Activated T-cell treated with anti-CD3 and anti-CD28 coated beads, Interleukin-2, amount 50 U/mL, for 1 hour (primary cell): ENCODE measurements around the gene CFAP20DC.
"Not testable (repeated sequence)": the region's sequence is repeated elsewhere in the genome, so short reads cannot be mapped to it uniquely, and the experiment has no call there.

Experiments
- DNase-seq: peaks from one replicate; pipeline ENCODE4 v3.0.0-alpha.2; 2020

Gene CFAP20DC

DNA sequence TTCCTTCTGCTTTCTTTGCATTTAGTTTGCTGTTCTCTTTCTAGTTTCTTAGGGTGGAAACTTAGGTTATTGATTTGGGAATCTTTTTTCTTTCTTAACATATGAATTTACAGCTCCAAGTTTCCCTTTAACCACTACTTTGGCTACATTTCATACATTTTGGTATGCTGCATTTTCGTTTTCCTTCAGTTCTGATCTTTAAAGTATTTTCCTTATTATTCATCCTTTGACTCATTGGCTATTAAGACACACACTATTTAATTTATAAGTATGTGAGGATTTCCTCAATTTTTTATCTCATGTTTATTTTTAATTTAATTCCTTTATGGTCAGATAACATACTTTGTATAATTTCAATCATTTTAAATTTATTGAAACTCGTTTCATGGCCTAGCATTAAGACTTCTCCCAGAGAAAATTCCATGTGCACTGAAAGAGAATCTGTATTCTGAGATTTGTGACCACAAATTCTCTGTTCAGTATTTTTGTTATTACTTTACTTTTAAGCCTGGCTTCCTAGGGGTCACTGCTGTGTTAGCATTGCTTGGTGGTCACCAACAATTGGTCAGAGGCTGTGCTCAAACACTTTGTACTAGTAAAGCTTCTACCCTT lies 87.7 kb downstream of the CFAP20DC start:
- DNase-seq = no peak

DNA sequence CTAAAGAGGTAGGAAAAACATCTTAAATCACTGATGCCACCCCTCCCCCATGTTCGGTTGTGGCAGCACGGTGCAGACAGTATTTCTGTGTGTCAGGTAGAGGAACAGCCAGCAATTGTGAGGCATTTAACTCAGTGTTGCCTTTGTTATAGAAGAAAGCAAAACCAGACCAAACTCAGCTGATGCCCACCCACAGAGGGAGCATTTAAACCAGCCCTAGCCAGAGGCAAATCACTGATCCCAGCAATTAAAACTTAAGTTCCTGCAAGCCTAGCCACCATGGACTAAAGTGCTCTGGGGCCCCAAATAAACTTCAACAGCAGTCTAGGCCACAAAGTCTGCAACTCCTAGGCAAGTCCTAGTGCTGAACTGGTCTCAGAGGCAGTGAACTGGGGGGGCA lies 94.5 kb downstream of the CFAP20DC start:
- DNase-seq = no peak

DNA sequence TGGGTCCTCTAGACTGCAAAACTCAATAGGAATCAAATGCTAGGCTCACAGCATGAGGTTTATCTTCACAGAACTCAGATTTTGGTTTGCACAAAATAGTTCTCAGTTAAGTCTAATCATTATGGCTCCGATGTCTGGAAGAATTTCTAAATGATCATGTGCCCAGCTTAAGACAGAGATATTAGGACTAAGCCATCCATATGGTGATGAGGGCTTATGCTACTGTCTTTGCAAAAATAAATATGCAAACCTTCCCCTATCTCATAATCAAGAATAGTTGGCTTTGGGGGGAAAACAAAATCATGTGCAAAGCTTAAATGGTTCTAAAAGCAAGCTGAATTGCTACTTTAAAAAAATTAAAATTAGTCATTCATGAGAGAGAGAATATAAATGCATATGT lies 96.5 kb downstream of the CFAP20DC start:
- DNase-seq = no peak

DNA sequence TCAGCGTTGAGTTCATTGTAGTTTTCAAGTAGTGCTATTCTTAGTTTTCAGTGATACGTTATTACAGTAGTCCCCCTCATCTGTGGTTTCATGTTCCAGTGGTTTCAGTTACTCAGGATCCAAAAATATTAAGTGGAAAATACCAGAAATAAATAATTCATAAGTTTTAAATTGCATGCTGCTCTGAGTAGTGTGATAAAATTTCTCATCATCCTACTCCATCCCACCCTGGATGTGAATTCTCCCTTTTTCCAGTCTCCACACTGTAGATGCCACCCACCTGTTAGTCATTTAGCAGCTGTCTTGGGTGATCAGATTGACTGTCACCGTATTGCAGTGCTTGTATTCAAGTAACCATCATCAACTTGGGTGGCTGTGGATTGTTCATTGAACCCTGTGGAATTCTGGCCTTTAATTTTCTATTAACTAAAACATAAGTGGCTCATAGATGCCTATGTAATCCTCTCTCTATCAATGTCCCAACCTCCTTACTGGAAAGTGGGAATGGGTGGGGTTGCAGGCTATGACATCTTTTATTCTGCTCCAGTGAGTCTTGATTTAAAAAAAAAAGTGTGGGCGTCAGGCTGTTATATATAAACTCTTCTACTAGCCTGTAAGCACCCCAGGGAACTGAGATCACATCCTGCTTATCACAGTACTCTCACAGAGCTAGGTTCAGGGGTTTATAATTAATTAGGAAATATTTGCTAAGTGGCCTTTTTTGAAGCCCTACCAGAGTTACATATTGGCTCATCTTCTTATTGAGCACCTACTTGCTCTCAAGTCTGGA lies 97.5 kb downstream of the CFAP20DC start:
- no peak for DNase-seq

DNA sequence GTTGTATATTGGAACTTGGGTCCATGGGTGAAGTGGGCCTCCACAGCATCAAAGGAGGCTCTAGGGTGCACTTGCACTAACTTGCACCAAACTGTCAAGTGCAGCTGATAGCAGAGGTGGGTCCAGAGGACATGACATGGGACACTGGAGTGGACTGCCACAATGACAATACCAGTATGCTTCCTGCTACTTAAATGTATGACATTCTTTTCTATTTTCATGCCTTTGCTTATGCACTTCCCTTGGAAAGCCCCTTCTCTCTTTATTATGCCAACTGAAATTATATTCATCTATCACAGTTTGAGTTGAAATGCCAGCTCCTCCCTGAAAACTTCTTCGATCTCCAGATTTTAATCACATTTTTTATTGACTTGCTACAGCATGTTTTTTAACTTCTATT lies 101.8 kb downstream of the CFAP20DC start:
- DNase-seq = no peak

DNA sequence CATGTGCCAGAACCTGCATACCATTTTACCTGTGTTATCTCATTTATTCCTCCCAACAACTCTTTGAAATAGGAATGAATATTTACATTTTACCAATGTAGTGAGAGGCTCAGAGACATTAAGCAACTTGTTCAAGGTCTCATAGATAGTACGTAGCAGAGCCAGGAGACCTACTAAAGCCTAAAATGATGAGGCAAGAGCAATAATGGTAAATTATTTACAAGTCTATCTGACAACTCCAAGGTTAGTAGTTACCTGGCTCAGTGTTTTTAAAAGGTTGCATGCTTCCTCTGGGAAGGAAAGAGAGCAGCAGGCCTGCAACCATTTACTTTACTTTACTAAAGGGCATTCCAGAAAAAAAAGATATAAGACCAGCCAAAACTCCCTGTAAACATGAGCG lies 103.0 kb downstream of the CFAP20DC start:
- no peak for DNase-seq

DNA sequence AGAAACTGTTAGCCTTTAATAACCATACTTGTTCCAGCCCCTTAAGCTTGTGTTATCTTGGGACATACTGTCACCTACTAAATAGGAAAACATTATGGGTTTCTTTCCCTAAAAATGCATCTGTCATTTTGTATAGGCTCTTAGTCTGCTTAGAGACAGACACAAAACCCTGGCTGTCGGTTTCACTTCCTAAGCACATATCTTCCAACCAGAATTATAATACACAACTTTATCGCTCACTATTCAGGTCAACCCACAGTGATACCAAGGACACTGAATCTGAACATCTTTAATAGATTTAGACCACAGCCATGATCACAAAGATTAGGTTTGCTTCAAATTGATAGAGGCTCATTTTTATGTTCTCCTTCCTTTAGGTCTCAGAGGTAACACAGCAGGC lies 111.8 kb downstream of the CFAP20DC start:
- DNase-seq = no peak

DNA sequence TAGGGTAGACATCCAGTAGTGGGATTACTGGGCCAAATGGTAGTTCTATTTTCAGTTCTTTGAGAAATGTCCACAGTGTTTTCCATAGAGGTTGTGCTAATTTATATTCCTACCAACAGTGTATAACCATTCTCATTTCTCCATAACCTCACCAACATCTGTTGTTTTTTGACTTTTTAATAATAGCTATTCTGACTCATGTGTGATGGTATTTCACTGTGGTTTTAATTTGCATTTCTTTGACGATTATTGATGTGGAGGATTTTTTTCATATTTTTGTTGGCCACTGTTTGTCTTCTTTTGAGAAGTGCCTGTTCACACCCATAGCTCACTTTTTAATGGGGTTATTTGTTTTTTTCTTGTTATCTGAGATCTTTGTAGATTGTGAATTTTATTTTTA lies 125.2 kb downstream of the CFAP20DC start:
- DNase-seq = no peak

DNA sequence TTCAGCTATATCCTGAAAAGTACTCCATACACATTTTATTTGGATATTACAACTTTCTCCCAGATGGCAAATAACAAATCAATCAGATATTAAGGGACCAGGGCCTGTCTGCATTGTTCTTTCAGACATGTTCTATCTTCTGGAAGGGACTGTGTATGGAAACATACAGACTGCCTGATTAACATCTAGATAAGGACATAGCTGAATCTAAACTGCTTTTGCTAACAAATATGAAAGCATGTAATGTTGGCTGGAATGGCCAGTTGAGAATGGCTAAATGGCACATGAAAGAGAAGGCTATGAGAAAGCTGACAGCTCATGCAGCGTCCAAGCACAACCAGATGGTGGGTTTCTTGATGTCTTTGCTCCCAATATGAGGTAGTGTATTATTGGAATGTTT lies 149.4 kb downstream of the CFAP20DC start:
- no peak for DNase-seq

DNA sequence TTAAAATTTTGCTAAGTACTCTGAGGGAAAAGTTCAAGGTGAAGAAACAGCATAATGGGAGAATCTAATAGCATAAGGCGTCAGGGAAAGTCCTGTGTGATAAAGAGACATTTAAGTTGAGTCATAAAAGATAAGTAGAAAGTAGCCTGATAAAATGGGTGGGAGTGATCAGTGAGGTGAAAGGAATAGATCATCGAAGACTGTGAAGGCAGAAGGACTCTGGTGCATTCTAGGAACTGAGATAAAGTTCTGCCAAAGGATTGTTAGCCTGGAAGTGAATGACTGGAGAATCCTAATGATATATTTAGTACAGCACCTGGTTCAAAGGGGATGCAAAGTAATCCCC lies 149.9 kb downstream of the CFAP20DC start:
- no peak for DNase-seq

DNA sequence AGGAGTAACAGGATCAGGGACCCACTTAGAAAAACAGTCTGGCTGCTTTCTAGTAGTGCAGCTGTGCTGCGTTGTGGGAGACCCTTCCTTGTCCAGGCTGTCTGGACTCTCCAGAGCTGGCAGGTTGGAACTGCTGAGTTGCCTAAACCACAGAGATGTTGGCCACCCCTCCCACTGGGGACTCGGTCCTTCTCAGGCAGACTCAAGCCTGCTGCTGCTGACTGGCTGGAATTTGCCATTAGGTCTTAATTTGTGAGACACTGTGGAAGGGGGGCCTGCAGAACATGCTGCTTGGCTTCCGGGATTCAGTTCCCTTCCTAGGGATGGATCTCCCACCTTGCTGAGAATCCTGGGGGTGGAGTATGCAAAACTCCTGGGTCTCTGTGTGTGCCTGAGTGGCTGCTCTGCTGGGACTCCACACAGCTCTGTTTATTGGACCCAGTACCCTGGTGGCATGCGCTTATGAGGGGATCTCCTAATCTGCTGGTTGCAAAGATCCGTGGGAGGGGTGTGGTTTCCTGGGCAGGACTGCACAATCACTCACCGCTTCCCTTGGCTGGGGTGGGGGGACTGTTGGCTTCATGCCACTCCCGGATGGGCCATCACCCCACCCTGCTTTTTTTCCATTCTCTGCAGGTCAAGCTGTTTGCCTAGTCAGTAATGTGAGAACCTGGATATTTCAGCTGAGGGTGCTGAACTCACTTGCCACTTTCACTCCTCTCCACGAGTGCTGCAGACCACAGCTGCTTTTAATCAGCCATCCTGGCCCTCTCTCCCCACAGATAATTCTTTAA lies 150.5 kb downstream of the CFAP20DC start:
- DNase-seq = no peak

DNA sequence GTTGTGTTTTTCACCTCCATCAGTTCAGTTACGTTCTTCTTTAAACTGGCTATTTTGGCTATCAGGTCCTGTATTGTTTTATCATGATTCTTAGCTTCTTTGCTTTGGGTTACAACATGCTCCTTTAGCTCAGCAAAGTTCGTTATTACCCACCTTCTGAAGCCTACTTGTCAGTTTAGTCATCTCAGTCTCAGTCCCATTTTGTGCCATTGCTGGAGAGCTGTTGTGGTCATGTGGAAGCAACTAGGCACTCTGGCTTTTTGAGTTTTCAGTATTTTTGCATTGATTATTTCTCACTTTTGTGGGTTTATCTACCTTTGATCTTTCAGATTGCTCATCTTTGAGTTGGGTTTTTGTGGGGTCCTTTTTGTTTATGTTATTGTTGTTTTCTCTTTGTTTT lies 151.3 kb downstream of the CFAP20DC start:
- no peak for DNase-seq

DNA sequence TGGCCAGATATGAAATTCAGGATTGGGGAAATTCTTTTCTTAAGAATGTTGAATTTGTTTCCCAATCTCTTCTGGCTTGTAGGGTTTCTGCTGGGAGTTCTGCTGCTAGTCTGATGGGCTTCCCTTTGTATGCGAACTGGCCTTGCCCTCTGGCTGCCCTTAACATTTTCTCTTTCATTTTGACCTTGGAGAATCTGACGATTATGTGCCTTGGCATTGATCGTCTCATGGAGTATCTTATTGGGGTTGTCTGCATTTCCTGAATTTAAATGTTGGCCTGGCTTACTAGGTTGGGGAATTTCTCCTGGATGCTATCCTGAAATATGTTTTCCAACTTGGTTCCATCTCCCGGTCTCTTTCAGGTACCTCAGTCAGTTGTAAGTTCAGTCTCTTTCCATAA lies 152.2 kb downstream of the CFAP20DC start:
- no peak for DNase-seq

DNA sequence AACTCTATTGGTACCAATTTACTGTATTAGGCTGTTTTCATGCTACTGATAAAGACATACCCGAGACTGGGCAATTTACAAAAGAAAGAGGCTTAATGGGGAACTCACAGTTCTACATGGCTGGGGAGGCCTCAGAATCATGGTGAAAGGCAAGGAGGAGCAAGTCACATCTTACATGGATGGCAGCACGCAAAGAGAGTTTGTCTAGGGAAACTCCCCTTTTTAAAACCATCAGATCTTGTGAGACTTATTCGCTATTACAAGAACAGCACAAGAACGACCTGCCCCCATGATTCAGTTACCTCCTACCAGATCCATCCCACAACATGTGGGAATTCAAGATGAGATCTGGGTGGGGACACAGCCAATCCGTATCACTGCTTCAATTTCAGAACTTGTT lies 154.1 kb downstream of the CFAP20DC start:
- not testable (repeated sequence) for DNase-seq

DNA sequence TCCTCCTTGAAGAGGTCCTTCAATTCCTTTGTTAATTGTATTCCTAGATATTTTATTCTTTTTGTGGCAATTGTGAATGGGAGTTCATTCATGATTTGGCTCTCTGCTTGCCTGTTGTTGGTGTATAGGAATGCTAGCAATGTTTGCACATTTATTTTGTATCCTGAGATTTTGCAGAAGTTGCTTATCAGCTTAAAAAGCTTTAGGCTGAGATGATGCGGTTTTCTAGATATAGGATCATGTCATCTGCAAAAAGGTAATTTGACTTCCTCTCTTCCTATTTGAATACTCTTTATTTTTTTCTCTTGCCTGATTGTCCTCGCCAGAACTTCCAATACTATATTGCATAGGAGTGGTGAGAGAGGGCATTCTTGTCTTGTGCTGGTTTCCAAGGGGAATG lies 157.3 kb downstream of the CFAP20DC start:
- not testable (repeated sequence) for DNase-seq

DNA sequence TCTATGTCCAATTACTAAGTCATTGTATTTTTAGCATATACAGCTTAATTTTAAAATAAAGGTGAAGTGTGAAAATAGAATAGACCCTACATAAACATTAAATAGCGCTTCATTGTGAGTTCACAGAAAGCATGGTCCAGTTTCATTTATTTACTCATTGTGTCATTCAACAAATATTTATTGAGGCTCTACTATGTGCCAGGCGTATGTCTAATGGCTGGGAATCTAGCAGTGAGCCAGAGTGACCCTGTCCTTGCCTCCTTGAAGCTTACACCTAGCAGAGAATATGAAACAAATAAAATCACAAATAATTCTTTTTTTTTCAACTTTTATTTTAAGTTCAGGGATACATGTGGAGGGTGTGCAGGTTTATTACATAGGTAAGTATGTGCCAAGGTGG lies 161.7 kb downstream of the CFAP20DC start:
- no peak for DNase-seq

DNA sequence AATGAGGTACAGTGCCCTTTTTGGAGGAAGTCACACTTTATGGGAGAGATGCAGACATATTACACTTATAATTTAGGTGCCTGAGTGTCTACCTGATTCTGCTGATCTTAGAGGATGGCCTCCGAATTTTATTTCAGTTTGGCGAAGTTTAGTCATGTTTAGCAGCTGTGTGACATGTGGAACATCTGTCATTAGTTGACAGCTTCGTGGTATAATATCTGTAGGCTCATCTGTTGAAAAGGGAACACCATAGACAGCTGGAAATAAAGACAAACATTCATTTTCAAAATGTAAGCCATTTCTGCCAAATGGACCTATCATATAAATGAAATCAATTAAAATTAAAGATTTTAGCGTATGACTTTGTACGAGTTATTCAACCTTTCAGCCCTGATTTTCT lies 165.4 kb downstream of the CFAP20DC start:
- no peak for DNase-seq

DNA sequence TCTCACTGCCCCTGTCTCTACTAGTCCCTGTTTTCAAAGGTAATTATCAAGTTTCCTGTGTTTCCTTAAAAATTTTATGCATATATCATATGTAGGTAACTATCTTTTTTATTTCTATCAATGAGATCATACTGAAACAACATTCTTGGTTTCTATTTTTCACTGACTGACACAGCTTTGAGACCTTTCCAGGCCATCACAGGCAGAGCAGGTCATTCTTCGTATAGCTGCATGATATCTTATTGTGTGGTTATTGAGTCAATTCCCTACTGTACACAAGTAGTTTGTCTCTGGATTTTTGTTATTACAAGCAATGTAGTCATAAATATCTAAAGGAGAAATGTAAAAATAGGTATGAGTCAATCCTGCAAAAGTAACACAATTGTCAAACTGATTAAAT lies 169.6 kb downstream of the CFAP20DC start:
- DNase-seq = no peak

DNA sequence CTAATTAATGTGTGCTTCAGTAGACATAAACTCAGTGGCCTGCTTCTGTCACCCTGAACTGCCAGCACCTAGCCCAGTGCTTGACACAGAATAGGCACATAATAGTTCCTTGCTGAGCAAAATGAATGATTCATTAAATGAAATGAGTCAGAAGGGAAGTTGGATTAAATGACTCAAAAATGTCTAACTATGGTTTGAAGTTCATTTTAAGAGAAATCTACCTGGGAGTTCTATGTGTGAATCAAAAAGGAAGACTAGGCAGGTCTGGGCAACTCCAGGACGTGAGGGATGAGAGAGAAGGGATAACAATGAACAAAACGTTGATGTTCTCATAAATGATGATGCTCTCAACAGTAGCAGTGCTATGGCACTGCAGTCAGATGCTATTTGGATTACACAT lies 175.0 kb downstream of the CFAP20DC start:
- no peak for DNase-seq

DNA sequence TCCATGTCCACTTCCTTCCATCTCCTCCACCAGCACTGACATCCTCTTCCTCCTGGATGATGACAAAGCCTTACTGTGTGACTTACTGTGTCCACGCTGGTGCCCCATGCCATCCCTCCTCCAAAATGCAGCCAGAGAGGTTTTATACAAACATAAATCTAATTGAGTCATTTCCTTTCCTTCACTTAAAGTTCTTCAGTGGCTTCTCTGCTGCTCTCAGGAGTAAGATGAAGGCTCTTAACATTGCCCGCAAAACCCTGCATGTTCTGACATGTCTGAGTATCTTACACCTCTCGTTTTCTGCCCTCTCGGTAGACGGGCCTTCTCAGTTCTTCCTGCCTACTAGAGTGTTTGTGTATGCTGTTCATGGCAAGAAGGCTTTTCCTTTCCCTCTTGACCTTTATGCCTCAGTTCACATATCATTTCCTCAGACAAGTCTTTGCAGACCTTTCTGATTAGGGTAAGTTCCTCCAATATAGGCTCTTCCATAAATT lies 175.5 kb downstream of the CFAP20DC start:
- DNase-seq = no peak

DNA sequence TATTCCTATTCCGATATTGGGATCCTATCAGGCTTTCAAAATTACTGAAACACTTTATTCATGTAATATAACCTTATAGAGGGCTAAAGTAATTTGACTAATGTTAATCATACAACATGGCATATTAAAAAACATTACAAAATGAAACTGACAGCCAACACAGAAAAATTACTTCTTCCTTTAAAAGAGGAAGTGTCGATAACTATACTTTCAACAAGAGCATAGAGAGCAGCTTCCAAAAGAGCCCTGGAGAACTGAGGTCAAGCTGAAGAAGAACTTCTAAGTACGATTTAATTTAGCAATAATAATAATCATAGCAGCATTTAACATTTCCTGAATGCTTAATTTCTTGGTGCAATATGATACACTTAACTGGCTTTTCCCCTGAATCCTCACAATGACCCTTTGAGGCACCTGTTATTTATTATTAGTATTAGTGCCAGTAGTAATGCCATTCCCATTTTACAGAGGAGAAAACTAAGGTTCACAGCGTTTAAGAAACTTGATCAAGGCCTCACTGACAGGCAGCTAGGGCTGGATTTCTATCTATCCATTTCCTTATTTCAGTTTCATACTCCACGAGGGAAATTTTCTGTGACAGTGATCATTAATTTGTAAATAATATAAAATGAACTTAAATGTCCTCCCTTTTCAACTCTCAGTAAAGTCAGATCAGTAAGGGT lies 181.6 kb downstream of the CFAP20DC start:
- DNase-seq = no peak

DNA sequence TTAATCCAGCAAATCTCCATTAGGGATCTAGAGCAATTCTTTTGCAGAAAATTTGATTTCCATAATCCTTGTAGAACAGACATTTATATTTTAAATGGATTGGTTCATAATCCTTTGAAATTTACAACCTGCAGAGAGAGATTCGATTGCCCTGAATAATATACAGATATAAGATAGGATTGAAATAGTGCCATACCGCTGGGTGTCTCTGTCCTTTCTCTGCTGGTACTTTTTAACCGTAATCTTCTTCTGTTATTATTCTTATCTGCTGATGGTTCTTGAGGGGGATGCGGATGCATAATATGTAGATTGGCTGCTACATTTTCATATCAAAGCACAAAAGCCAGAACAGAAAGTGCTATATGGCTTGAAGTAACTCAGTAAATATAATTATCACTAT lies 182.2 kb downstream of the CFAP20DC start:
- DNase-seq = no peak

DNA sequence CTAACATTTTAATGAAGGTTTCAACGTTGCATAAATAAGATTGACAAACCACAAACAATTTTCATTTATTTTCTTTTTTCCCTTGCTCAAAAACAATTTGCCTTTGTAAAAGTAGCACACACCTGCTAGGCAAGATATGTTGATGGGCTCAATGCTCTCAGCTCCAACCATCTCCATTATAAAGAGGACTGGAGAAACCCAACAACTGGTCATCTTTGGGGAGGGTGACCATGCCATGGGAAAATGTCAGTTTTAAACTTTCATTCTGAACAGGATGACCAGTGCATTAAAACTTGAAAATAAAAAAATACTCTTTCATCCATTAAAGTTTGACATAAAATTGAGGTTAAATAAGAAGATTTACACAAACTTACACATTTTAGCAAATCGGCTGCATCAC lies 183.7 kb downstream of the CFAP20DC start:
- DNase-seq = no peak
